Spleen (tissue), 7 donors: ENCODE measurements around the gene NPR2.

Experiments
- POLR2A ChIP-seq, 3 donors: fragments of 450-650 bp; IDR thresholded peaks; one replicate each; pipeline ENCODE4 v1.5.1; 2017; ENCODE audit warnings: antibody characterized with exemption in 3 of 3, mild to moderate bottlenecking in 1 of 3
- POLR2AphosphoS5 ChIP-seq, 3 donors: sonication (generic); formaldehyde crosslinking; IDR thresholded peaks; one replicate each; pipeline ENCODE4 v1.5.1; 2017; ENCODE audit warnings: antibody characterized with exemption in 3 of 3
- TF ChIP-seq, protein P1 (sequence below), 11 experiments: fragments of 200-600 bp in 7 of 11; fragments of 450-650 bp in 4 of 11; sonication (generic) in 4 of 11; IDR thresholded peaks in 8 of 11; conservative IDR thresholded peaks in 3 of 11; 1 replicate in 7 of 11; 2 replicates in 4 of 11; pipeline versions ENCODE4 v1.4.0 to v1.8.0; 2016 to 2021; ENCODE audit warnings: antibody characterized with exemption in 11 of 11, inconsistent platforms in 4 of 11, mild to moderate bottlenecking in 1 of 11
- donor health status: DM: no; HTN: no; CAD: no; lungs with moderate emphysema.
- donor health status: DM: no; HTN: no; CAD: no.
- donor health status: DM: no; HTN: no; CAD: no.

DNA sequence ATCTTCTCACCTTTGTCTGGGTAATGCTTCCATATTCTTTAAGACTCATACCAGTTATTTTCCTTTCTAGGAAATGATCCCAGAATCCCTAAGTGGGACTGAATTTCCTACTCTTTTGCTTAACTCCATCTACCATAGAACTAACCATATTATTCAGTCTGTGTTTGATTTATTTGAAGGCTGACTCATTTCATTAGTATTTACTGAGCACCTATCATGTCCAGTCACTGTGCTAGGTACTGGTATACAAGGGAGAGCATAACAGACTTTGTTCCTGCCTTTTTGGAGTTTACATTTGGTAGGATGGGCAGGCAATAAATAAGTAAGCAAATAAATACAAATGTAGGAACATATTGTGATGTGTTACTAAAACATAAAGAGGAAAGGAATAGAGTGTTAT, 4.3 kb downstream of the NPR2 start:
- TF ChIP-seq, protein P1, sequence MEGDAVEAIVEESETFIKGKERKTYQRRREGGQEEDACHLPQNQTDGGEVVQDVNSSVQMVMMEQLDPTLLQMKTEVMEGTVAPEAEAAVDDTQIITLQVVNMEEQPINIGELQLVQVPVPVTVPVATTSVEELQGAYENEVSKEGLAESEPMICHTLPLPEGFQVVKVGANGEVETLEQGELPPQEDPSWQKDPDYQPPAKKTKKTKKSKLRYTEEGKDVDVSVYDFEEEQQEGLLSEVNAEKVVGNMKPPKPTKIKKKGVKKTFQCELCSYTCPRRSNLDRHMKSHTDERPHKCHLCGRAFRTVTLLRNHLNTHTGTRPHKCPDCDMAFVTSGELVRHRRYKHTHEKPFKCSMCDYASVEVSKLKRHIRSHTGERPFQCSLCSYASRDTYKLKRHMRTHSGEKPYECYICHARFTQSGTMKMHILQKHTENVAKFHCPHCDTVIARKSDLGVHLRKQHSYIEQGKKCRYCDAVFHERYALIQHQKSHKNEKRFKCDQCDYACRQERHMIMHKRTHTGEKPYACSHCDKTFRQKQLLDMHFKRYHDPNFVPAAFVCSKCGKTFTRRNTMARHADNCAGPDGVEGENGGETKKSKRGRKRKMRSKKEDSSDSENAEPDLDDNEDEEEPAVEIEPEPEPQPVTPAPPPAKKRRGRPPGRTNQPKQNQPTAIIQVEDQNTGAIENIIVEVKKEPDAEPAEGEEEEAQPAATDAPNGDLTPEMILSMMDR (IDR thresholded peaks at IDR 0.05 in 8 of 11, conservative IDR thresholded peaks at IDR 0.05 in 3 of 11), result no peak
- TF ChIP-seq POLR2AphosphoS5 (IDR thresholded peaks at IDR 0.05), result no peak
- TF ChIP-seq POLR2A (IDR thresholded peaks at IDR 0.05), result no peak
